Measurements from ENCODE around the gene ERRFI1.

DNA sequence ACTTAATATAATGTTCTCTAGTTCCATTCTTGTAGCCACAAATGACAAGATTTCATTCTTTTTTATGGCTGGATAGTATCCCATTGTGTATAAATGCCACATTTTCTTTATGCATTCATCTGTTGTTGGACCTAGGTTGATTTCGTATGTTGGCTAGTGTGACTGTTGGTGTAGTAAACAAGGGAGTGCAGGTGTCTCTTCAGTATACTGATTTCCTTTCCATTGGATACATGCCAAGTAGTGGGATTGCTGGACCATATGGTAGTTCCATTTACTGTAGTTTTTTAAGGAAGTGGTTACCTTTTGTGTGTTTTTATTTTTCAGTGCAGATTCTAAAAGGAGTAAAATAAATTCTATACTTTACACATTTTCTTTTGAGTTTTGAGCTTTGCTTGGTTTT, 58.9 kb downstream of the ERRFI1 start:
- TF ChIP-seq, protein P1, sequence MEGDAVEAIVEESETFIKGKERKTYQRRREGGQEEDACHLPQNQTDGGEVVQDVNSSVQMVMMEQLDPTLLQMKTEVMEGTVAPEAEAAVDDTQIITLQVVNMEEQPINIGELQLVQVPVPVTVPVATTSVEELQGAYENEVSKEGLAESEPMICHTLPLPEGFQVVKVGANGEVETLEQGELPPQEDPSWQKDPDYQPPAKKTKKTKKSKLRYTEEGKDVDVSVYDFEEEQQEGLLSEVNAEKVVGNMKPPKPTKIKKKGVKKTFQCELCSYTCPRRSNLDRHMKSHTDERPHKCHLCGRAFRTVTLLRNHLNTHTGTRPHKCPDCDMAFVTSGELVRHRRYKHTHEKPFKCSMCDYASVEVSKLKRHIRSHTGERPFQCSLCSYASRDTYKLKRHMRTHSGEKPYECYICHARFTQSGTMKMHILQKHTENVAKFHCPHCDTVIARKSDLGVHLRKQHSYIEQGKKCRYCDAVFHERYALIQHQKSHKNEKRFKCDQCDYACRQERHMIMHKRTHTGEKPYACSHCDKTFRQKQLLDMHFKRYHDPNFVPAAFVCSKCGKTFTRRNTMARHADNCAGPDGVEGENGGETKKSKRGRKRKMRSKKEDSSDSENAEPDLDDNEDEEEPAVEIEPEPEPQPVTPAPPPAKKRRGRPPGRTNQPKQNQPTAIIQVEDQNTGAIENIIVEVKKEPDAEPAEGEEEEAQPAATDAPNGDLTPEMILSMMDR (IDR thresholded peaks at IDR 0.05; ENCODE audit: poor library complexity): no peak
- TF ChIP-seq EZH2 (IDR thresholded peaks at IDR 0.05; ENCODE audit: borderline replicate concordance): no peak
- TF ChIP-seq EZH2phosphoT487 (IDR thresholded peaks at IDR 0.05; ENCODE audit: low read depth, severe bottlenecking, unreplicated experiment): no peak

Measured in hepatocyte (in vitro differentiated cells).